GM12864 (cell line): Measurements from ENCODE around the gene PTGR3.

Experiments used
- DNase-seq: peaks from one replicate; pipeline ENCODE4 v3.0.0-alpha.2; 2011; ENCODE audit warnings: low read depth
- H3K4me3 ChIP-seq: 2 replicates; pipeline ENCODE4 v1.5.1; 2011; ENCODE audit warnings: mild to moderate bottlenecking, low read depth, low read length, control low read depth
- TF ChIP-seq, protein P1 (sequence below): IDR thresholded peaks from 2 replicates; pipeline ENCODE4 v1.5.1; 2011; ENCODE audit warnings: low read depth, mild to moderate bottlenecking, moderate library complexity, low read length, control low read depth, inconsistent platforms; ENCODE audit errors: missing control alignments

Gene PTGR3

DNA sequence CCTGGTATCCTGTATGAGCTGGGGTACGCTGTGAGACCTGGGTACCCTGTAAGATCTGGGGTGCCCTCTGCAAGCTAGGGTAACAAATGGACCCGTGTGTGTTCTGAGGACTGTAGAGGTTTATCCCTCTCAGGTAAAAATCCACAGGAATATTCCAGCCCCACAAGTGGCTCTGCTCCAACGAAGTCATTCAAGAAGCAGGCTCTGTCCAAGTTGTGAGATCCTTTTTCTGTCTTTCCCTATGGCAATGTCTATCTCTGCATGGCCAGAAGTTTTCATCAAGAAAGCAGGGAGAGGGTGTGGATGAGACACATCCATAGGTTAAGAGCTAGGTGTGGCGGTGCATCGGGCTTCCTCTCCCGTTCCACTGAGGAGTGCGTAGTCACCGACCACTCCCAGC lies 43.0 kb downstream of the PTGR3 start:
- no peak overlapping the region for H3K4me3 ChIP-seq
- DNase-seq = no peak
- TF ChIP-seq, protein P1, sequence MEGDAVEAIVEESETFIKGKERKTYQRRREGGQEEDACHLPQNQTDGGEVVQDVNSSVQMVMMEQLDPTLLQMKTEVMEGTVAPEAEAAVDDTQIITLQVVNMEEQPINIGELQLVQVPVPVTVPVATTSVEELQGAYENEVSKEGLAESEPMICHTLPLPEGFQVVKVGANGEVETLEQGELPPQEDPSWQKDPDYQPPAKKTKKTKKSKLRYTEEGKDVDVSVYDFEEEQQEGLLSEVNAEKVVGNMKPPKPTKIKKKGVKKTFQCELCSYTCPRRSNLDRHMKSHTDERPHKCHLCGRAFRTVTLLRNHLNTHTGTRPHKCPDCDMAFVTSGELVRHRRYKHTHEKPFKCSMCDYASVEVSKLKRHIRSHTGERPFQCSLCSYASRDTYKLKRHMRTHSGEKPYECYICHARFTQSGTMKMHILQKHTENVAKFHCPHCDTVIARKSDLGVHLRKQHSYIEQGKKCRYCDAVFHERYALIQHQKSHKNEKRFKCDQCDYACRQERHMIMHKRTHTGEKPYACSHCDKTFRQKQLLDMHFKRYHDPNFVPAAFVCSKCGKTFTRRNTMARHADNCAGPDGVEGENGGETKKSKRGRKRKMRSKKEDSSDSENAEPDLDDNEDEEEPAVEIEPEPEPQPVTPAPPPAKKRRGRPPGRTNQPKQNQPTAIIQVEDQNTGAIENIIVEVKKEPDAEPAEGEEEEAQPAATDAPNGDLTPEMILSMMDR = no peak

DNA sequence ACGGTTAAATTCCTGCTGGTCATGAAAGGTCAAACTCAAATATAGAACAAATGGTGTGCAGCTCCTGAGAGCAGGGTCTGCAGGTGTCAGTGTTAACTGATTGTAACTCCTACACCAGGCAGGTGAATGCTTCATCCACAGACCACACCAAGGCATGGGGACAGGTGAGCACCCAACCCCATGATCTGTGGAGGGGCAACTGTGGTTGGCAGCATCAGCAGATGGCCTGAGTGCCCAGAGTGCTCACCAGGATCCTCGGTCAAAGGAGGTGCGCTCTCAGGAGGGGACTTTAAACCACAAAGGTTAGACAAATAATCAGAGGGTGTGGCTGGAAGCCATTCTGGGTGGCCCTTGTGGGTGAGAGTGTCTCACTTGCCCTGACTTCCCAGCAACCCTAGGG lies 44.5 kb downstream of the PTGR3 start:
- TF ChIP-seq, protein P1 = no peak
- no peak overlapping the region for H3K4me3 ChIP-seq
- DNase-seq = no peak

DNA sequence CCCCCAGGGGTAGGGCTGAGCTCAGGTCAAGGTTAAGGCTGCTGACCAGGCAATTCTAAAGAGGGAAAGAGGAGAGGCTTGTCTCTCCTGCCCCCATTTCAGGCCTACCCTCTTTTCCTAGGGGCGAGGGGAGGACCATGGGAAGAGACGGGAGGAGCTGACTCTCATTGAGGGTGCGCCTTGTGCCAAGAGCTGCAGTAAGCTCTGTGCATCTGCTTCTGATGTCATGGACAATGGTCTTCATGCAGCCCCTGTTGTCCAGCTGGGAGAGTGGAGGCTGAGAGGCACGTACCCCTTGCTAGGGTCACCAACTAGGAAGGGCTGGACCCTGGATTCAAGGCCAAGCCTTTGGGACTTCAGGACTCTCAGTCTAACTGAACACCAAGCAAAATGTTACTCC lies 45.2 kb downstream of the PTGR3 start:
- TF ChIP-seq, protein P1 = no peak

GRCh38 chr18:75162978-75163377 lies 46.0 kb downstream of the PTGR3 start:
- TF ChIP-seq, protein P1 = no peak
- DNase-seq = no peak
- H3K4me3 ChIP-seq = no peak overlapping the region

More for the DNA sequence above, 45.2 kb downstream of the PTGR3 start:
- no peak overlapping the region for H3K4me3 ChIP-seq
- DNase-seq = no peak

GRCh38 chr18:75162467-75162866 lies 46.5 kb downstream of the PTGR3 start:
- TF ChIP-seq, protein P1 = no peak

GRCh38 chr18:75161256-75162028 lies 47.5 kb downstream of the PTGR3 start:
- TF ChIP-seq, protein P1 = no peak
- DNase-seq = no peak
- peak overlapping the region; percentile 45 for H3K4me3 ChIP-seq

More at GRCh38 chr18:75162467-75162866, 46.5 kb downstream of the PTGR3 start:
- no peak overlapping the region for H3K4me3 ChIP-seq
- no peak for DNase-seq

- TF ChIP-seq, protein P1 = no peak
- no peak for DNase-seq
- H3K4me3 ChIP-seq = no peak overlapping the region
Measured at GRCh38 chr18:75160364-75160763, 48.6 kb downstream of the PTGR3 start.
